SK-N-MC (cell line): ENCODE data around the gene TRIAP1.

ENCODE experiments used
- EZH2 ChIP-seq: fragments of 200-600 bp; sonication (generic); IDR thresholded peaks from one replicate; pipeline ENCODE4 v1.6.1; 2017; ENCODE audit warnings: antibody characterized with exemption
- POLR2AphosphoS5 ChIP-seq: IDR thresholded peaks from 2 replicates; pipeline ENCODE4 v1.6.1; 2012; ENCODE audit warnings: mild to moderate bottlenecking, low read depth, low read length, borderline replicate concordance

DNA sequence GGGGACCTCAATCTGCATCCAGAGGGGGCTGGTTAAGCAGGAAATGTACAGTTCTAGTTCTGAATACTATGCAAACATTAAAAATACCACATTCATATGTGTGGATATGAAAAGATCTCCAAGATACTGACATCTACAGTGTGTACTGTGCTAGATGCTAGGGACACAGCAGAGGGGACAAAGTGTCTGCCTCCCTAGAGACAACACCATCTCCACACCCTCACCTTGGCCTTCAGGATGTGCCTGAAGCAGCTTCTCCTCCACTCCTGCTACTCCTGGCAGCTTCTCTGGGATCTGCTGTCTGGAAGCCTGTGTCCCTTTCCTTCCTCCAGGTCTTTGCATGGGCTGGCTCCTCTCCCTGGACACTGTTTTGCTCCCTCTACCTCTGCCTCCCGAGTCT is 34.0 kb upstream of the TRIAP1 start:
- TF ChIP-seq EZH2 (no peak), POLR2AphosphoS5 (no peak)
